Measurements from ENCODE around the gene NFIA.

NFIA gene

DNA sequence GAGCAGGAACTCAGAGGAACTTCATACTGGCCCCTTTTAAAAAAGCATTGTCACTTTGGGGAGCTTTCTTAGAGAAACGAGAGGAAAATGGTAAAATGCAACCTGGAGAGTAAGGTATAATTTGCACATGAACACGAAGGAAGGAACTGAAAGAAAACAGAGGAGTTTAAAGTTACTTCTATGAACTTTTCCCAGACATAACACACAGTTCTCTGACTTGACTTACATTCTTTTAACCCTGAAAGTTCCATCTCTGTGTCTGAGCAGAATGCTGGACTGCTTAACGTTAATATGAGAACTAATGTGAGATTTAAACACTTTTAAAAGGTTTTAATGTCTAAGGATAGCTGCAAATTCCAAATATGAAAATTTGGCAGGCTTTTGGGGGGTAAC lies 102.3 kb downstream of the NFIA start:
- H3K36me3 ChIP-seq (ENCODE audit: control insufficient read depth, insufficient read depth, low read length) = no peaks in the 10 kb centered on the region
- H3K27me3 ChIP-seq (ENCODE audit: control insufficient read depth, insufficient read depth, low read length) = no peaks in the 10 kb centered on the region
- no peaks in the 10 kb centered on the region for H3K9me3 ChIP-seq (ENCODE audit: control insufficient read depth, insufficient read depth, low read length)
- H3K4me3 ChIP-seq (ENCODE audit: low read length) = no peak overlapping the region
- H3K27ac ChIP-seq (ENCODE audit: low read length) = no peak overlapping the region
- no peak for DNase-seq (ENCODE audit: low read depth, low spot score)
- no peaks in the 10 kb centered on the region for H3K4me1 ChIP-seq (ENCODE audit: control insufficient read depth, insufficient read depth, low read length)
- no CpG with 5 or more reads among the region's 3 CpGs for WGBS (ENCODE audit: insufficient coverage, insufficient read length)

DNA sequence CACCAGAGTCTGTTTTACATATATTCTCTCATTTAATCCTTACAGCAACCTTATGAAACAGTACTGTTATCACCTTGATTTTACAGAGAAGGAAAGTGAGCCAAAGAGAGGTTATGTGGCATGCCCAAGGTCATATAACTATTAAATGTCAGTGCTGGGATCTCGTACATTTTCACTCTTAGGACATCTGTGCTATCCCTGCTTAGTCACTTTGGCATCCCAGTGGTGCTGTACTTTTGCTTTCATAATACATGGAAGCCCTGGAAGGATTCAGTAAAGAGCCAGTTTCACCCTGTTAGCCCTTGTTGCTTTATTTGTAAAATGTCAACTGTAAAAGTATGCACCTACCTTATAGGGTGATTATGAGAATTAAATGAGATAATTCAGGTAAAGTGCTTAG lies 104.4 kb downstream of the NFIA start:
- Histone ChIP-seq H3K4me3 (ENCODE audit: low read length) (no peak overlapping the region), H3K27me3 (ENCODE audit: control insufficient read depth, insufficient read depth, low read length) (no peaks in the 10 kb centered on the region), H3K36me3 (ENCODE audit: control insufficient read depth, insufficient read depth, low read length) (no peaks in the 10 kb centered on the region), H3K9me3 (ENCODE audit: control insufficient read depth, insufficient read depth, low read length) (no peaks in the 10 kb centered on the region), H3K27ac (ENCODE audit: low read length) (no peak overlapping the region), H3K4me1 (ENCODE audit: control insufficient read depth, insufficient read depth, low read length) (no peaks in the 10 kb centered on the region)
- no CpG with 5 or more reads among the region's 1 CpG for WGBS (ENCODE audit: insufficient coverage, insufficient read length)
- no peak for DNase-seq (ENCODE audit: low read depth, low spot score)

DNA sequence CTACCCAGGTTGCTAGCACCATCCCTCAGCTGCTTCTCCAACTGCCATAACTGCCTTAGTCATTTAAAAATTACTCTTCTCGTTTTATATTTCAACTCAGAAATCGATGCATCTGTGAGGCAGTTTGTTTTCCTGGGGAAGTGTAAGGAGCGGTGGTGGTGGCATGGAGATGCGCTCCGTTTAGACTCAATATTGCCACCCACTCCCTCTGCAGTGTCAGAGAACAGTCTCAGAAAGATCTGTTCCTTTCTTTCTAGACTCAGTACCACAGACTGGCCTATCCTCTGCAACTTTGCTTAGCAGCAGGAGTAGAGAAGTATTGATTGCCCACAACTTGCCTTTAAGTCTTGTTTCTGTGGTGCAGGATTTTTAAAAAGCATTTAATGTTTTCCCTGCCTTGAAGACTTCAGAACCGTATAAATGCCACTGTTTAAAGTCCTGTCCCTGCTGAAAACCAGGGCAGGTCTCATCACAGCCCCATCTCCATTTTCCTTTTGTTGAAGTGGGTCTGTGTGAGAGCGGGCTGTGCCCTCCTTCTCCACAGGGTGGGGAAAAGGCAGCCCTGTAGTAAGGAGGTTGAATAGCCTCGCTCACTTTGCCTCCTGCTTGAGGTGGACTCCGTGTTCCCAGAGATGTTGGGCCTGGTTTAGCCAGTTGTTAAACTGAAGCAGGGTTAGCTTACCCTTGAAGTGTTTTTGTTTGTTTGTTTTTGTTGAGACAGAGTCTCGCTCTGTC lies 105.2 kb downstream of the NFIA start:
- Histone ChIP-seq H3K4me1 (ENCODE audit: control insufficient read depth, insufficient read depth, low read length) (no peaks in the 10 kb centered on the region), H3K27me3 (ENCODE audit: control insufficient read depth, insufficient read depth, low read length) (no peaks in the 10 kb centered on the region), H3K36me3 (ENCODE audit: control insufficient read depth, insufficient read depth, low read length) (no peaks in the 10 kb centered on the region), H3K27ac (ENCODE audit: low read length) (no peak overlapping the region), H3K4me3 (ENCODE audit: low read length) (no peak overlapping the region), H3K9me3 (ENCODE audit: control insufficient read depth, insufficient read depth, low read length) (no peaks in the 10 kb centered on the region)
- WGBS (ENCODE audit: insufficient coverage, insufficient read length) = no CpG with 5 or more reads among the region's 10 CpGs
- DNase-seq (ENCODE audit: low read depth, low spot score) = no peak

DNA sequence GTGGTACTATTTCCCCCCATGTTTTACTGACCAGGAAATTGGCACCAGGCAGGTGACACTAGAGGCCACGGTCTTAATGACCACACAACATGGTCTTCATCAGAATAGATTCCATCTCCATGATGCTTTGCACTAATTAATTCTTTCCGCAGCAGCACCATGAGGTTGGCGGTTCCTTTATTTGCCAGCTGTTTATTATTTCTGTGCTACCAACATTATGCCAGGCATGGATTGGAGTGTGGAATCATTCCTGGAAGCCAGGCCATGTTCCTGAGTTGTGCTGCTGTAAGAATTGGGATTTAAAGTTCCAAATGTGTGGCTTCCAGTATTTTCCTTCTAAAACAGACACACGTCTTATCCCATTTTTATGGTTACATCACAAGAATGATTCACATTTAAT lies 107.8 kb downstream of the NFIA start:
- WGBS (ENCODE audit: insufficient coverage, insufficient read length) = no CpG with 5 or more reads among the region's 4 CpGs
- H3K4me3 ChIP-seq (ENCODE audit: low read length) = no peak overlapping the region

DNA sequence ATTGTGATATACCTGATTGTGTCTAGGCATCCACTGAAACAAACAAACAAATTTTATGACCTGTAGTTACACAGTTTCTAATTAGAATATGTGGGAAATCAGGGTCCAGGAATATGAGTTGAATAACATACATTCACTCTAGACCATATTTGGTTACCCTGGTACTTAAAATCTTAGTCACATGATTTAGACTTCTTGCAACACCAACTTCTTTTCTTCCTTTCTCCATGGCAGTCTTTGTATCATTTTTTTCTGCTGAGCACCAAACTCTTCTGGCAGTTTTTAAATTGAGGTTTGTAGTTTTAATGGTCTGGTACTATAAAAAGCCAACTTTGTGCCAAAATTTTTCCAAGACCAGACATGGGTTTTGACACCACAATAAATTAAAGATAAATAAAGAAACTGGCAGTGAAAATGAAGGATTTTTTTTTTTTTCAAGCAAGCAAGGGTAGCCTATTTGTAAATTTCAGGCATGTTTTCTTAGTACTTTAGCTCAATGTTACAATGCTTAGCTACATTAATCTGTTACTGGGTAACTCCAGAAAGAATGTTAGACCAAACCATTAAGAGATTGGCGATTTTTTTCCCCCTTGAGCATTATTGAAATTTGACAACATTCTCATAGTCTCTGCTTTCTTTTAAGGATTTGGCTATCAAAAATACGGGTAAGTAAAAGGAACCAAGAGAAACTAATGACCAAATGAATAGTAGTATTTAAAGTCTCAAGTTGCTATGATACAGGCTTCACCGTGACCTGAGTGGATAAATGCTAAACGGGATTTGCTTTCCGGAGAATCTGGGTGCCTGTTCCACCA lies 108.5 kb downstream of the NFIA start:
- no peaks in the 10 kb centered on the region for H3K36me3 ChIP-seq (ENCODE audit: control insufficient read depth, insufficient read depth, low read length)
- H3K27me3 ChIP-seq (ENCODE audit: control insufficient read depth, insufficient read depth, low read length) = no peaks in the 10 kb centered on the region
- H3K4me3 ChIP-seq (ENCODE audit: low read length) = no peak overlapping the region
- H3K4me1 ChIP-seq (ENCODE audit: control insufficient read depth, insufficient read depth, low read length) = no peaks in the 10 kb centered on the region
- no CpG with 5 or more reads among the region's 5 CpGs for WGBS (ENCODE audit: insufficient coverage, insufficient read length)
- no peak overlapping the region for H3K27ac ChIP-seq (ENCODE audit: low read length)
- no peak for DNase-seq (ENCODE audit: low read depth, low spot score)
- H3K9me3 ChIP-seq (ENCODE audit: control insufficient read depth, insufficient read depth, low read length) = no peaks in the 10 kb centered on the region

More for the DNA sequence above, 107.8 kb downstream of the NFIA start:
- Histone ChIP-seq H3K27me3 (ENCODE audit: control insufficient read depth, insufficient read depth, low read length) (no peaks in the 10 kb centered on the region), H3K36me3 (ENCODE audit: control insufficient read depth, insufficient read depth, low read length) (no peaks in the 10 kb centered on the region), H3K4me1 (ENCODE audit: control insufficient read depth, insufficient read depth, low read length) (no peaks in the 10 kb centered on the region), H3K27ac (ENCODE audit: low read length) (no peak overlapping the region), H3K9me3 (ENCODE audit: control insufficient read depth, insufficient read depth, low read length) (no peaks in the 10 kb centered on the region)
- DNase-seq (ENCODE audit: low read depth, low spot score) = no peak

DNA sequence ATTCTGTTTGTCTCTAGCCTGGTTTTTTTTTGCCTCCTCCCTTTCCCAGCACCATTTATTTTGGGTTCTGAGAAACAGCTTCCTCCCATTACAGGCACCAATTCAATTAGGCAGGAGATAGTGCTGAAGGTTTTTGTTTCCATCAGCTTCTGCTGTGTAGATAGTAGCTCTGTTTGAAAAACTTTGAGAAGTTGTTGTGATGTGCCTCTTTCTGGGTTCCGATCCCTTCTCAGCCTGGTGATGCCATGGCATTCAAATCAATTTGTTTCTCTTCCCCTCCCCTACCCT lies 109.0 kb downstream of the NFIA start:
- H3K9me3 ChIP-seq (ENCODE audit: control insufficient read depth, insufficient read depth, low read length) = no peaks in the 10 kb centered on the region
- H3K4me3 ChIP-seq (ENCODE audit: low read length) = no peak overlapping the region
- no peak overlapping the region for H3K27ac ChIP-seq (ENCODE audit: low read length)
- no peaks in the 10 kb centered on the region for H3K4me1 ChIP-seq (ENCODE audit: control insufficient read depth, insufficient read depth, low read length)
- no CpG with 5 or more reads among the region's 1 CpG for WGBS (ENCODE audit: insufficient coverage, insufficient read length)
- DNase-seq (ENCODE audit: low read depth, low spot score) = no peak
- no peaks in the 10 kb centered on the region for H3K27me3 ChIP-seq (ENCODE audit: control insufficient read depth, insufficient read depth, low read length)
- H3K36me3 ChIP-seq (ENCODE audit: control insufficient read depth, insufficient read depth, low read length) = no peaks in the 10 kb centered on the region

DNA sequence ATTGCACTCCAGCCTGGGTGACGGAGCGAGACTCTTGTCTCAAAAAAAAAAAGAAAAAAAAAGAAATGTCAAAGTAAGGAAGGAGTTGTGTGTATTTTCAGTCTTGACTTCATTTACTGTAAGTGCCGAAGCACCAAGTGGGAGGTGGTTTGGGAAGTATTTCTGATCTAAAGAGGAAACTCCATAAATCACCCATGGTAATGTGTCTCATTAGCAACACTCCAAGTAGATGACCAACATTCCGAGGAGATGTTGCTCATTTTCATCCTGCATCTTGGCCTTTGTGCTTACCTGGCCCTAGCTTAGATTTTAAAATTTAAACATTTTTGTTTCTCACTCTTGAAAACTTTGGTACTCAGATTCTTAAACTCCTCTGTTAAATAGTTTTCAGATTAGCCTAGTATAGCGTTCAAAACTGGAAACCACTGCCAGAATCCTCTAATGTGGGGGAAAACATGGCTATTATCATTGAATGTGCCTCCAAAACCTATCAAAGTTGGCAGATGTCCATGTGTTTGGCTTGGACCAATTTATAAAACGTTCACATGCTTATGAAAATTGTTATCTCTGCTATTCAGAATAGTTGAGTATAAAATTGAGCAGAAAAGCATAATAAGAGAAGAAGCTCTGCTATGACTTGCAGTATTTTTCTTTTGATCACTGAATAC lies 110.4 kb downstream of the NFIA start:
- no CpG with 5 or more reads among the region's 6 CpGs for WGBS (ENCODE audit: insufficient coverage, insufficient read length)
- no peaks in the 10 kb centered on the region for H3K36me3 ChIP-seq (ENCODE audit: control insufficient read depth, insufficient read depth, low read length)
- no peak overlapping the region for H3K27ac ChIP-seq (ENCODE audit: low read length)
- no peaks in the 10 kb centered on the region for H3K4me1 ChIP-seq (ENCODE audit: control insufficient read depth, insufficient read depth, low read length)
- H3K27me3 ChIP-seq (ENCODE audit: control insufficient read depth, insufficient read depth, low read length) = no peaks in the 10 kb centered on the region
- H3K4me3 ChIP-seq (ENCODE audit: low read length) = no peak overlapping the region
- no peaks in the 10 kb centered on the region for H3K9me3 ChIP-seq (ENCODE audit: control insufficient read depth, insufficient read depth, low read length)
- DNase-seq (ENCODE audit: low read depth, low spot score) = no peak

DNA sequence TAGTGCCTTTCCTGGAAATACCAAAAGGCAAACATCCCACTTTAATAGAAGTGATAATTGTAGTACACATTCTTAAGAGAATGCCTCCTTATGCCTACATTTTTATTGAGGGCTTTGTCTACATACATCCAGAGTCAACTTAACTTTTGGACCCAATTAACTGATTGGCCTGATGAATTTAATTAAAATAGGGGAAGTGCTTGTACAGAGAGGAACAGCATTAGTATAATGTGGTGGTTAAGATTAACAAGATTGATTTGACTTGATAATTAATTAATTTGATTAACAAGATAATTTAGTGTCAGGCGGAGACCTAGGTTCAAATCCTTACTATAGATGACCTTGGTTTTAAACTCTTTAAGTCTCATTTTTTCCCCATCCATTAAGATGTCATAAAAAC lies 111.4 kb downstream of the NFIA start:
- WGBS (ENCODE audit: insufficient coverage, insufficient read length) = no CpG with 5 or more reads among the region's 1 CpG
- H3K27ac ChIP-seq (ENCODE audit: low read length) = no peak overlapping the region
- H3K9me3 ChIP-seq (ENCODE audit: control insufficient read depth, insufficient read depth, low read length) = no peaks in the 10 kb centered on the region
- no peaks in the 10 kb centered on the region for H3K27me3 ChIP-seq (ENCODE audit: control insufficient read depth, insufficient read depth, low read length)
- no peaks in the 10 kb centered on the region for H3K36me3 ChIP-seq (ENCODE audit: control insufficient read depth, insufficient read depth, low read length)
- H3K4me1 ChIP-seq (ENCODE audit: control insufficient read depth, insufficient read depth, low read length) = 0 out of 2 replicates have a peak, but pooled peaks cover 2% of the 10 kb centered on the region
- DNase-seq (ENCODE audit: low read depth, low spot score) = no peak
- no peak overlapping the region for H3K4me3 ChIP-seq (ENCODE audit: low read length)

DNA sequence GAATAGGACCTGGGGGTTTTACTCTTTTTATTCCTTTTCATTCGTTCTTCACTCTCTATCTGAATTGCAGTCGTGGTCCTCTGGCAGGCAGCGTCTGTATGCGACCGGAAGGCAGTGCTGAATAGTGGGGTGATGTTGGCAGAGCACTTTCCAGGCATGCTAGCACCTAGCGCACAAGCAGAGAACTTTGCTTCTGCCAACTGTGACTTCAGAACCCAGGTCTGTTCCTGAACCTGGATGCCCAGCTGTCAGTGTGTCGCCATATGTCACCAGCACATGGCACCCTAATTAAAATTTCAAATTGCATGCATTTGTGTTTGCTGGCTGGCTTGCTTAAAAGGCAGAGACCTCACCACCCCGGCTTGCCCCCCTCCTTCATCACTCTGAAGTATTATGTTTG lies 116.2 kb downstream of the NFIA start:
- Histone ChIP-seq H3K9me3 (ENCODE audit: control insufficient read depth, insufficient read depth, low read length) (no peaks in the 10 kb centered on the region), H3K27ac (ENCODE audit: low read length) (no peak overlapping the region), H3K4me1 (ENCODE audit: control insufficient read depth, insufficient read depth, low read length) (0 out of 2 replicates have a peak, but pooled peaks cover 2% of the 10 kb centered on the region), H3K36me3 (ENCODE audit: control insufficient read depth, insufficient read depth, low read length) (no peaks in the 10 kb centered on the region), H3K27me3 (ENCODE audit: control insufficient read depth, insufficient read depth, low read length) (no peaks in the 10 kb centered on the region), H3K4me3 (ENCODE audit: low read length) (no peak overlapping the region)
- no peak for DNase-seq (ENCODE audit: low read depth, low spot score)
- WGBS (ENCODE audit: insufficient coverage, insufficient read length) = no CpG with 5 or more reads among the region's 8 CpGs

DNA sequence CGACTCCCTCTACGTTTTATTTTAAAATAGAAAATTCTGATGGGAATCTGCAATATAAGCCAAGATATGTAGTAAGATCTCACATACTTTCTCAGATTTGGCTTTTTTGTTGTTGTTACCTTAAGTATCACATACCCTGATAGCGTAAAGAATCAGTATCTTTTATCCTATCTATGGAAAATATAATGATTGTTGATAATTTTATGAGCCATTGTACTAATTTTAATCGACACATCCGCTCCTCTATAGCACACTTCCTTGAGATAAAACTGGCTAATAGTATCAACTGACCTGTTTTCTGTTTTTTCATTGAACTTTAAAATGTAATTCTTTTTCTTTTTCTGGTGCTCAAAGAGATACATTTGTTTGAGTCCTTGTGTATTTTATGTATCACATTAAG lies 118.7 kb downstream of the NFIA start:
- Histone ChIP-seq H3K36me3 (ENCODE audit: control insufficient read depth, insufficient read depth, low read length) (no peaks in the 10 kb centered on the region), H3K4me1 (ENCODE audit: control insufficient read depth, insufficient read depth, low read length) (0 out of 2 replicates have a peak, but pooled peaks cover 2% of the 10 kb centered on the region), H3K27ac (ENCODE audit: low read length) (no peak overlapping the region), H3K9me3 (ENCODE audit: control insufficient read depth, insufficient read depth, low read length) (no peaks in the 10 kb centered on the region), H3K27me3 (ENCODE audit: control insufficient read depth, insufficient read depth, low read length) (no peaks in the 10 kb centered on the region), H3K4me3 (ENCODE audit: low read length) (no peak overlapping the region)
- WGBS (ENCODE audit: insufficient coverage, insufficient read length) = no CpG with 5 or more reads among the region's 5 CpGs
- no peak for DNase-seq (ENCODE audit: low read depth, low spot score)
